ENCODE measurements around the gene BEX4.
A peak's percentile ranks its signal among the peaks of the same experiment; 100 is the strongest.
"Not testable (repeated sequence)": the region's sequence is repeated elsewhere in the genome, so short reads cannot be mapped to it uniquely, and the experiment has no call there.

Gene BEX4

GRCh38 chrX:103214870-103215424, at the start of gene BEX4:
Gene BEX4, plus strand, starts transcription at chrX:103215108. Its CDS starts 1,046 bp downstream, at chrX:103216154.
- DNase-seq (ENCODE audit: low read depth in 2 of 2), result peak; percentile 40 to 54

GRCh38 chrX:103170216-103170615, 44.7 kb upstream of the BEX4 start:
- DNase-seq (ENCODE audit: low read depth in 2 of 2), result no peak

GRCh38 chrX:103171353-103171752, 43.6 kb upstream of the BEX4 start:
- no peak for DNase-seq (ENCODE audit: low read depth in 2 of 2)

- DNase-seq (ENCODE audit: low read depth in 2 of 2), result not testable (repeated sequence)
Measured at GRCh38 chrX:103175256-103175655, 39.7 kb upstream of the BEX4 start.

- DNase-seq (ENCODE audit: low read depth in 2 of 2), result no peak
Measured at GRCh38 chrX:103175944-103176753, 38.8 kb upstream of the BEX4 start.

- no peak for DNase-seq (ENCODE audit: low read depth in 2 of 2)
Measured at GRCh38 chrX:103177556-103177955, 37.4 kb upstream of the BEX4 start.

- no peak for DNase-seq (ENCODE audit: low read depth in 2 of 2)
Measured at GRCh38 chrX:103183912-103184311, 31.0 kb upstream of the BEX4 start.

- DNase-seq (ENCODE audit: low read depth in 2 of 2), result no peak
Measured at GRCh38 chrX:103187953-103188475, 26.9 kb upstream of the BEX4 start.

- DNase-seq (ENCODE audit: low read depth in 2 of 2), result peak; percentile 80 to 81
Measured at GRCh38 chrX:103197721-103198306, 17.1 kb upstream of the BEX4 start.

GRCh38 chrX:103198668-103199067, 16.2 kb upstream of the BEX4 start:
- DNase-seq (ENCODE audit: low read depth in 2 of 2), result not testable (repeated sequence)

GRCh38 chrX:103201041-103201440, 13.9 kb upstream of the BEX4 start:
- no peak for DNase-seq (ENCODE audit: low read depth in 2 of 2)

- DNase-seq (ENCODE audit: low read depth in 2 of 2), result no peak
Measured at GRCh38 chrX:103210056-103210455, 4.9 kb upstream of the BEX4 start.

- no peak for DNase-seq (ENCODE audit: low read depth in 2 of 2)
Measured at GRCh38 chrX:103211012-103211715, 3.7 kb upstream of the BEX4 start.

GRCh38 chrX:103212749-103213457, 2.0 kb upstream of the BEX4 start:
- no peak for DNase-seq (ENCODE audit: low read depth in 2 of 2)

GRCh38 chrX:103215425-103215991, 600 bp downstream of the BEX4 start:
- peak in 1 of 2 experiments; percentile 4 for DNase-seq (ENCODE audit: low read depth in 2 of 2)

- DNase-seq (ENCODE audit: low read depth in 2 of 2), result no peak
Measured at GRCh38 chrX:103220511-103221323, 5.8 kb downstream of the BEX4 start.

GRCh38 chrX:103225918-103226317, 11.0 kb downstream of the BEX4 start:
- DNase-seq (ENCODE audit: low read depth in 2 of 2), result not testable (repeated sequence)

- no peak for DNase-seq (ENCODE audit: low read depth in 2 of 2)
Measured at GRCh38 chrX:103233263-103233662, 18.4 kb downstream of the BEX4 start.

- no peak for DNase-seq (ENCODE audit: low read depth in 2 of 2)
Measured at GRCh38 chrX:103234869-103235268, 20.0 kb downstream of the BEX4 start.

GRCh38 chrX:103235608-103236007, 20.7 kb downstream of the BEX4 start:
- not testable (repeated sequence) for DNase-seq (ENCODE audit: low read depth in 2 of 2)

All from fibroblast of skin of left quadriceps (primary cell).